ACHN (cell line): Measurements from ENCODE around the gene DLGAP4.

Experiments
- DNase-seq: peaks from one replicate; pipeline ENCODE4 v3.0.0-alpha.2; 2015
- in situ Hi-C: cut with HindIII; loops from 2 replicates; pipeline ENCODE4 v1.10.0; 2017; ENCODE audit warnings: low sequenced_read_pairs, low pct_ligation_motif_present, low pct_unique_long_range_greater_than_20kb

Gene DLGAP4

GRCh38 chr20:36390719-36391415, 84.7 kb downstream of the DLGAP4 start:
- DNase-seq, result no peak
- in situ Hi-C loops, result no loop called here

GRCh38 chr20:36391456-36391855, 85.3 kb downstream of the DLGAP4 start:
- DNase-seq, result no peak
- in situ Hi-C loops, result no loop called here

GRCh38 chr20:36391955-36392354, 85.8 kb downstream of the DLGAP4 start:
- no peak for DNase-seq
- in situ Hi-C loops, result no loop called here

- no peak for DNase-seq
- in situ Hi-C loops, result no loop called here
Measured at GRCh38 chr20:36392989-36393388, 86.8 kb downstream of the DLGAP4 start.

GRCh38 chr20:36394340-36394965, 88.3 kb downstream of the DLGAP4 start:
- in situ Hi-C loops, result no loop called here
- DNase-seq, result no peak

GRCh38 chr20:36396340-36396739, 90.2 kb downstream of the DLGAP4 start:
- DNase-seq, result no peak
- in situ Hi-C loops, result no loop called here

- DNase-seq, result no peak
- in situ Hi-C loops, result no loop called here
Measured at GRCh38 chr20:36396847-36397630, 90.9 kb downstream of the DLGAP4 start.

GRCh38 chr20:36398515-36398914, 92.4 kb downstream of the DLGAP4 start:
- DNase-seq, result no peak
- in situ Hi-C loops, result no loop called here

GRCh38 chr20:36399147-36399968, 93.2 kb downstream of the DLGAP4 start:
- in situ Hi-C loops, result no loop called here
- peak; percentile 53 for DNase-seq

- DNase-seq, result no peak
- in situ Hi-C loops, result no loop called here
Measured at GRCh38 chr20:36399969-36400545, 93.9 kb downstream of the DLGAP4 start.

GRCh38 chr20:36400909-36401735, 95.0 kb downstream of the DLGAP4 start:
- DNase-seq, result no peak
- in situ Hi-C loops, result no loop called here

- in situ Hi-C loops, result no loop called here
- DNase-seq, result no peak
Measured at GRCh38 chr20:36402708-36403107, 96.6 kb downstream of the DLGAP4 start.

GRCh38 chr20:36404435-36404978, 98.4 kb downstream of the DLGAP4 start:
- in situ Hi-C loops, result no loop called here
- no peak for DNase-seq

GRCh38 chr20:36405255-36405654, 99.1 kb downstream of the DLGAP4 start:
- in situ Hi-C loops, result no loop called here
- no peak for DNase-seq

GRCh38 chr20:36407199-36407733, 101.1 kb downstream of the DLGAP4 start:
- no peak for DNase-seq
- in situ Hi-C loops, result no loop called here

- DNase-seq, result no peak
- in situ Hi-C loops, result no loop called here
Measured at GRCh38 chr20:36408219-36408618, 102.1 kb downstream of the DLGAP4 start.

GRCh38 chr20:36411861-36412454, 105.8 kb downstream of the DLGAP4 start:
- DNase-seq, result no peak
- in situ Hi-C loops, result no loop called here
